Esophagus squamous epithelium (tissue), 5 donors: ENCODE data around the gene SYCP2. TPM values are rescaled to one million over a fixed set of nuclear protein-coding genes. Genes with fewer than 3 reads are reported as not detected.

Source experiments
- DNase-seq: peaks from one replicate; lab custom pipeline; 2025; lab: John Stamatoyannopoulos, UW
- H3K27ac ChIP-seq, 4 donors: fragments of 200-600 bp; sonication (generic); one replicate each; pipeline ENCODE4 v1.5.1; 2016 to 2019; ENCODE audit warnings: mild to moderate bottlenecking in 1 of 4
- H3K27me3 ChIP-seq, 4 donors: fragments of 200-600 bp; sonication (generic); 1 replicate in 3 of 4; 2 replicates in 1 of 4; pipeline versions ENCODE4 v1.5.1 to v1.6.0; 2017 to 2021; ENCODE audit warnings: antibody characterized with exemption in 1 of 4
- H3K36me3 ChIP-seq, 3 donors: fragments of 200-600 bp; sonication (generic); one replicate each; pipeline ENCODE4 v1.5.1; 2016 to 2019
- H3K4me1 ChIP-seq, 3 donors: fragments of 200-600 bp; sonication (generic); one replicate each; pipeline ENCODE4 v1.5.1; 2017 to 2019
- H3K4me3 ChIP-seq, 4 donors: fragments of 200-600 bp; sonication (generic); 1 replicate in 3 of 4; 2 replicates in 1 of 4; pipeline ENCODE4 v1.5.1; 2016 to 2019; ENCODE audit warnings: mild to moderate bottlenecking in 2 of 4, moderate library complexity in 1 of 4
- H3K9me3 ChIP-seq, 3 donors: fragments of 200-600 bp; sonication (generic); one replicate each; pipeline ENCODE4 v1.5.1; 2016 to 2019
- CTCF ChIP-seq, 6 experiments: fragments of 450-650 bp in 4 of 6; fragments of 200-600 bp in 2 of 6; sonication (generic) in 2 of 6; IDR thresholded peaks; one replicate each; pipeline ENCODE4 v1.5.1; 2016 to 2019; ENCODE audit warnings: antibody characterized with exemption in 6 of 6, mild to moderate bottlenecking in 4 of 6, moderate library complexity in 4 of 6
- POLR2A ChIP-seq, 4 donors: fragments of 450-650 bp; IDR thresholded peaks; one replicate each; pipeline ENCODE4 v1.6.1; 2017; ENCODE audit warnings: antibody characterized with exemption in 4 of 4, mild to moderate bottlenecking in 4 of 4, moderate library complexity in 3 of 4
- WGBS, 2 donors: methylation state at CpG; one replicate each; pipeline ENCODE4 v1.1.5; 2018; 5-methylcytosine and 5-hydroxymethylcytosine counted together
- intact Hi-C: fragments of 100-400 bp; cut with DNase I; formaldehyde crosslinking; loops from one replicate; pipeline ENCODE4 v1.15.0; 2022
- total RNA-seq, 4 donors: library from RNA; depleted of rRNA; stranded (reverse); fragments of >200 nt; gene quantifications; one replicate each; pipeline ENCODE4 v1.1.0, GENCODE V29; 2016
- donor health status: DM: yes; HTN: yes; CAD: no.

SYCP2 gene
- total RNA-seq, result 1 to 10 TPM in 3 of 4 donors, under 1 TPM in 1; 0.92 to 4.5 (median 1.8) TPM

- Histone ChIP-seq H3K27me3 (no peaks in the 10 kb centered on the region), H3K9me3 (no peaks in the 10 kb centered on the region), H3K4me3 (peak within 1 kb of the TSS; percentile 67 to 79 (median 70)), H3K4me1 (peaks cover 17 to 48% (median 18%) of the 10 kb centered on the region in 3 donors), H3K36me3 (no peaks in the 10 kb centered on the region), H3K27ac (peak within 1 kb of the TSS; percentile 56 to 83 (median 76))
- 62% methylated on average over 10 of the region's 65 CpGs; no CpG with 5 or more reads in 1 of the 2 donors for WGBS, 2 donors
- DNase-seq, result no peak
- no peak for TF ChIP-seq CTCF (IDR thresholded peaks at IDR 0.05)
- no peak for TF ChIP-seq POLR2A (IDR thresholded peaks at IDR 0.05)
- intact Hi-C loops, result no loop called here
Measured at GRCh38 chr20:59933296-59933848, at the start of gene SYCP2. Gene SYCP2, minus strand, starts transcription at chr20:59933637. Its CDS starts 11,224 bp downstream, at chr20:59922413.

GRCh38 chr20:59983076-59983475 lies 49.6 kb upstream of the SYCP2 start:
- Histone ChIP-seq H3K9me3 (no peaks in the 10 kb centered on the region), H3K27me3 (no peaks in the 10 kb centered on the region), H3K4me3 (no peak overlapping the region), H3K27ac (no peak overlapping the region), H3K36me3 (no peaks in the 10 kb centered on the region), H3K4me1 (no peaks in the 10 kb centered on the region)
- TF ChIP-seq CTCF (IDR thresholded peaks at IDR 0.05), result no peak
- TF ChIP-seq POLR2A (IDR thresholded peaks at IDR 0.05), result no peak
- intact Hi-C loops, result no loop called here
- no peak for DNase-seq
- 88 to 89% methylated on average over 9 of the region's 9 CpGs for WGBS, 2 donors

GRCh38 chr20:59977086-59977485 lies 43.6 kb upstream of the SYCP2 start:
- no peak for DNase-seq
- 73 to 87% methylated on average over 7 to 9 of the region's 9 CpGs for WGBS, 2 donors
- H3K9me3 ChIP-seq, result no peaks in the 10 kb centered on the region
- no peak overlapping the region for H3K27ac ChIP-seq
- no peak overlapping the region for H3K4me3 ChIP-seq
- no peaks in the 10 kb centered on the region for H3K27me3 ChIP-seq
- TF ChIP-seq CTCF (IDR thresholded peaks at IDR 0.05), result no peak
- TF ChIP-seq POLR2A (IDR thresholded peaks at IDR 0.05), result no peak
- H3K4me1 ChIP-seq, result peaks cover 0 to 10% (median 7%) of the 10 kb centered on the region in 3 donors
- intact Hi-C loops, result no loop called here
- no peaks in the 10 kb centered on the region for H3K36me3 ChIP-seq

- H3K9me3 ChIP-seq, result no peaks in the 10 kb centered on the region
- DNase-seq, result no peak
- H3K4me3 ChIP-seq, result no peak overlapping the region
- no peak for TF ChIP-seq CTCF (IDR thresholded peaks at IDR 0.05)
- no peak overlapping the region for H3K27ac ChIP-seq
- intact Hi-C loops, result no loop called here
- 66 to 72% methylated on average over 6 of the region's 6 CpGs for WGBS, 2 donors
- no peaks in the 10 kb centered on the region for H3K27me3 ChIP-seq
- no peaks in the 10 kb centered on the region for H3K36me3 ChIP-seq
- H3K4me1 ChIP-seq, result peaks cover 0 to 15% (median 7%) of the 10 kb centered on the region in 3 donors
Measured at GRCh38 chr20:59976156-59976782, 42.8 kb upstream of the SYCP2 start.

- no peak for DNase-seq
Measured at GRCh38 chr20:59972037-59972801, 38.8 kb upstream of the SYCP2 start.

More at GRCh38 chr20:59972037-59972801, 38.8 kb upstream of the SYCP2 start:
- no peaks in the 10 kb centered on the region for H3K36me3 ChIP-seq
- no peaks in the 10 kb centered on the region for H3K9me3 ChIP-seq
- intact Hi-C loops, result no loop called here
- H3K4me3 ChIP-seq, result no peak overlapping the region
- TF ChIP-seq POLR2A (IDR thresholded peaks at IDR 0.05) (no peak), CTCF (IDR thresholded peaks at IDR 0.05) (no peak)
- no peaks in the 10 kb centered on the region for H3K27me3 ChIP-seq
- H3K4me1 ChIP-seq, result peaks cover 0 to 35% (median 7%) of the 10 kb centered on the region in 3 donors
- WGBS, 2 donors, result 40 to 48% methylated on average over 12 of the region's 12 CpGs
- peak overlapping the region; percentile 45 to 86 (median 64) for H3K27ac ChIP-seq
